Activated T-cell treated with anti-CD3 and anti-CD28 coated beads for 1 hour (primary cell): ENCODE measurements around the gene ZNF358.
"Not testable (repeated sequence)": the region's sequence is repeated elsewhere in the genome, so short reads cannot be mapped to it uniquely, and the experiment has no call there.

Source experiments
- DNase-seq: peaks from one replicate; pipeline ENCODE4 v3.0.0-alpha.2; 2020; ENCODE audit warnings: low read depth

ZNF358 gene

GRCh38 chr19:7535998-7536695, 20.2 kb downstream of the ZNF358 start:
- DNase-seq = no peak

GRCh38 chr19:7538990-7539389, 23.1 kb downstream of the ZNF358 start:
- not testable (repeated sequence) for DNase-seq

- DNase-seq = no peak
These were observed 24.0 kb downstream of the ZNF358 start for GRCh38 chr19:7539827-7540425.

- no peak for DNase-seq
These were observed 25.0 kb downstream of the ZNF358 start for GRCh38 chr19:7540761-7541474.

DNA sequence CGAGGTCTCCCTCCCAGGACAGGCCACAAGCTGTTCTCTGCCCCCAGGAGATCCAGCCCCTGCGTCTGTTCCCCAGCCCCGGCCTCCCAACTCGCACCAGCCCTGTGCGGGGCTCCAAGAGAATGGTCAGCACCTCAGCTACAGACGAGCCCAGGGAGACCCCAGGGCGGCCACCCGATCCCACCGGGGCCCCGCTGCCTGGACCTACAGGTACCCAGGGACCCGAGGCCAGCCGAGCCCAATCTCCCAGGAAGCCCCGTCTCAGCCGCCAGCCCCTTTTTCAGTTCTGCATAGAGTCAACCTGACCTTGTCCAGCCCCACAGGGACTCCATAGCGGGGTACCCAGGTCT, 25.5 kb downstream of the ZNF358 start:
- no peak for DNase-seq

GRCh38 chr19:7541828-7542443, 26.0 kb downstream of the ZNF358 start:
- no peak for DNase-seq

GRCh38 chr19:7542556-7543348, 26.8 kb downstream of the ZNF358 start:
- no peak for DNase-seq

- DNase-seq = no peak
These were observed 28.7 kb downstream of the ZNF358 start for GRCh38 chr19:7544626-7545025.

DNA sequence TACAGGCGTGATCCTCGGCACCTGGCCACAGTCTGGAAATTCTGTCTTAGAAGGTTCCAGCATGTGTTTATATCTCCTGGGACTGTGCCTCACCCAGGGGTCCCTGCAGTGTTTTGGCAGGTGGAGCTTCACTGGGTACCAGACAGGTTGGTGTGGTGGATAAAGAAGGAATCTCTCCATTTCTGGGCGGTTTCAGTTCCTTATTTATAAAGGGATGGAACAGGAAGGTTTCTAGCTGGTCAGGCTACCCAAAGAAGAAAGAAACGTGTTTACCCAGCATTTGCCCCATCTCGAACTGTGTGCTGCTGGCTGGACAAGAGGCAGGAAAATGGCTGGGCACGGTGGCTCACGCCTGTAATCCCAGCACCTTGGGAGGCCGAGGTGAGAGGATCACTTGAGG, 29.4 kb downstream of the ZNF358 start:
- DNase-seq = no peak

DNA sequence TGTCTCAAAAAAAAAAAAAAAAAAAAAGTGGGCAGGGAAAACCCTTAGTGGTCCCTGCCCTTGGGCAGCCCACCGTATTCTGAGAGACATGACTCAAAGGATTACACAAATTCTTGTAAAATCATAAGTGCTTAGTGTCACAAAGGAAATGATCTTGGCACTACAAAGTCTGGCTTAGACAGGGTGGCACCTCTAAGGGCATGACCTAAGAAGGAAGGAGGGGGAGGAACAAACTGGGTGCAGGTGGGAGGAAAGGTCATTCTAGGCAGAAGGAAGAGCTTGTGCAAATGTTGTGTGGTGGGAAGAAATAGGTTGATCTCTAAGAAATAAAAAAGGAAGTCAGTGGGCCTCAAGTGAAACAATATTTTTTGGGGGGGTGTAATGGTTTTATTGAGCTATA, 30.0 kb downstream of the ZNF358 start:
- DNase-seq = no peak

- no peak for DNase-seq
These were observed 31.3 kb downstream of the ZNF358 start for GRCh38 chr19:7547159-7547558.

DNA sequence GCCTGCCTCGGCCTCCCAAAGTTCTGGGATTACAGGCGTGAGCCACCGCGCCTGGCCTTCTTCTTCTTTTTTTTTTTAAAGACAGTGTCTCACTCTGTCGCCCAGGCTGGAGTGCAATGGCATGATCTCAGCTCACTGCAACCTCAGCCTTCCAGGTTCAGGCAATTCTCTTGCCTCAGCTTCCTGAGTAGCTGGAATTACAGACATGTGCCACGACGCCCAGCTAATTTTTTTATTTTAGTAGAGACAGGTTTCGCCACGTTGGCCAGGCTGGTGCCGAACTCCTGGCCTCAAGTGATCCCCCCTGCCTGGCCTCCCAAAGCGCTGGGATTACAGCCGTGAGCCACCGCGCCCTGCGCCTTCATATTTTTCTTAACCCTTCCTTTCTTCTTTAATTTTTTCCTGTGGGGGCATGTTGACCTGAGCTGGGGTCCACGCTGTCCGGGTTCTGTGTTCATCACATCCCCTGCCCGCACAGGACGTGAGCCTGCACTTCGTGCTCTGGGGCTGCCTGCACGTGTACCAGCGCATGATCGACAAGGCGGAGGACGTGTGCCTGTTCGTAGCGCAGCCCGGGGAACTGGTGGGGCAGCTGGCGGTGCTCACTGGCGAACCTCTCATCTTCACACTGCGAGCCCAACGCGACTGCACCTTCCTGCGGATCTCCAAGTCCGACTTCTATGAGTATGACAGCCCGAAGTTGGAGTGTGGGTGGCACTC, 33.7 kb downstream of the ZNF358 start:
- no peak for DNase-seq

GRCh38 chr19:7550169-7550770, 34.4 kb downstream of the ZNF358 start:
- no peak for DNase-seq

DNA sequence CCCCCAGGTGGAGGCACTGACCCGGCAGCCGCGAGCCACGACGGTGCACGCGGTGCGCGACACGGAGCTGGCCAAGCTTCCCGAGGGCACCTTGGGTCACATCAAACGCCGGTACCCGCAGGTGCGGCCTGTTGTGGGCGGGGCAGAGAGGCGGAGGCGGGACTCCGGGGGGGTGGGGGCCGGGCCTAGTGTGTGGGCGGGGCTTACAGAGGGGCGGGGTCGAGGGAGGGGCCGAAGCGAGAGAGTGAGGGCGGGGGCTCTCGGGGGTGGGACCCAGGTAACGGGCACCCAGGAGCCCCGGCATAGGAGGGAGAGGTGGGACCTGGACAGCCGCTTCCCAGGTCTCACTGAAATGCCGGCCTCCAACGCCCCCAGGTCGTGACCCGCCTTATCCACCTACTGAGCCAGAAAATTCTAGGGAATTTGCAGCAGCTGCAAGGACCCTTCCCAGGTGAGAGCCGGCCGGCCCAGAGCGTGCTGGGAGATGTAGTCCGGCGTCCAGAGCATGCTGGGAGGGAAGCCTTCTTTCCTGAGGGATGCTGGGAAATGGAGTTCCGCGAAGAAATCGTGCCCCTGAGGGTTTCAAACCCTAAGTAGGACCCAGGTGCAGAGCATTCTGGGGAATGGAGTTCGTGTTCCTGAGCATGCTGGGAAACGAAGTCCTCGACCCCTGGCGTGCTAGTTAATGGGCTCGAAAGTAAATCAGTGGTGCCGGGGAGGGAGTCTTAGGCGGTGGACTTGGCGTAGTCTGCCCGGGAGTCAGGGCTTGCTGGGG, 35.3 kb downstream of the ZNF358 start:
- DNase-seq = no peak

DNA sequence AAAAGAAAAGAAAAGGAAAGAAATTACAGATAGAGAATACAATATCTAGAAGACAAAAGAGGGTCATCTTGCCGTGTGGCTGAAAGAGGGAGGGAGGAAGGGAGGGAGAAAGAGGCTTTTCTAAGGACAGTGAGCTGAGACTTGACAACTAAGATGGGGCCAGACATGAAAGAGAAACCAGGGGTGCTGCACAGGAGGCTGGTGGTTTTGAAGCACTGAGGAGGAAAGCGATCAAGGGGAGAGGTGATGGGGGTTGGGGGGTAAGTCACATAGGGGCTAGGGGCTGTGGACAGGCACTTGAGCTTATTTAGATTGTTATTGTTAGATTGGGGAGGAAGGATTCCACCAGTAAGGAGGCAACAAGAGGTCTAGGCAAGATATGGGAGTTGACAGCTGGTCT, 36.9 kb downstream of the ZNF358 start:
- DNase-seq = no peak

- no peak for DNase-seq
These were observed 38.7 kb downstream of the ZNF358 start for GRCh38 chr19:7554565-7554964.

DNA sequence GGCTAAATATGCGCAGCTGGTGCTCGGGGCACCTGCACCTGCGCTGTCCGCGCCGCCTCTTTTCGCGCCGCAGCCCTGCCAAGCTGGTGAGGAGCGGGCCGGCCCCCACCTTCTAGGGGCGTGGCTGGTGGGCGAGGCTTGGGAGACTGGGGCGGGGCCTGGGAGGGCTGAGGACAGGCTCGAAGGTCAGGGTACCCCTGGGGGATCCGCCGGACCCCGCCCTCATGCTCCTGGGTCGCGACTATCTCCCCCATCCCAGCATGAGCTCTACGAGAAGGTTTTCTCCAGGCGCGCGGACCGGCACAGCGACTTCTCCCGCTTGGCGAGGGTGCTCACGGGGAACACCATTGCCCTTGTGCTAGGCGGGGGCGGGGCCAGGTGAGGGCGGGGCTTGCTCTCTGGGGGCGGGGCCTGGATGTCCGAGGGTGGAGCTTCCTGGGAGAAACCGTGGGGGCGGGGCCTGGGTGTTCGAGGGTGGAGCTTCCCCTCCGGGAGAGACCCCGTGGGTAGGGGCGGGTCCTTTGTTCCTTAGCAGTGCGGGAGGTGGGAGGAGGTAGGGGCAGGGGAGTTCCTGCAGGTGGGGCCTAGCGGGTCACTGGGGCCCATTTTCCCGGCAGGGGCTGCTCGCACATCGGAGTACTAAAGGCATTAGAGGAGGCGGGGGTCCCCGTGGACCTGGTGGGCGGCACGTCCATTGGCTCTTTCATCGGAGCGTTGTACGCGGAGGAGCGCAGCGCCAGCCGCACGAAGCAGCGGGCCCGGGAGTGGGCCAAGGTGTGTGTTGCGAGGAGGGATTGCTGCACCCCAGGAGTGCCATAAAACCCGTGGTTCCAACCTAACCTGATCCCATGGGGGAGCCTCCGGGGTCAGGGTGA, 39.3 kb downstream of the ZNF358 start:
- no peak for DNase-seq

DNA sequence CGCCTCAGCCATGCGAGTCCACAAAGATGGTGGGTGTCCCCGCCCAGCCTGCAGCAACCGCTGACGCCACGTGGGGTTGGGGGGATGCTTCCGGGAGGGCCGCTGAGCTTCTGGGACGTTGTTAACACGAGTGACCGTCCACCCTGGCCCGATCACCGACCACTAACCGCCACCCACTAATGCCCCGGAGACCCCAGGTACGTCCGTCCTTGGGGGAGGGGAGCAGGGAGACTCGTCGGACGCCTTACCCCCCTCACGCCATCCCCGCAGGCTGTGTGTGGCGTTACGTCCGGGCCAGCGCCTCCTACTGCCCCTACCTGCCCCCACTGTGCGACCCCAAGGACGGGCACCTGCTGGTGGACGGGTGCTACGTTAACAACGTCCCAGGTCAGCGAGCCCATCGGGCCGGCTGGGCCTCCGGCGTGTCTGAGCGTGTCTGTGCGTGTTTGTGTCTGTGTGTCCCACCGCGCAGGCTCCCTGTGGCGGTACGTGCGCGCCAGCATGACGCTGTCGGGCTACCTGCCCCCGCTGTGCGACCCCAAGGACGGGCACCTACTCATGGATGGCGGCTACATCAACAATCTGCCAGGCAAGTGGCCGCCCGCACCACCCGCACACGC, 40.9 kb downstream of the ZNF358 start:
- DNase-seq = no peak

DNA sequence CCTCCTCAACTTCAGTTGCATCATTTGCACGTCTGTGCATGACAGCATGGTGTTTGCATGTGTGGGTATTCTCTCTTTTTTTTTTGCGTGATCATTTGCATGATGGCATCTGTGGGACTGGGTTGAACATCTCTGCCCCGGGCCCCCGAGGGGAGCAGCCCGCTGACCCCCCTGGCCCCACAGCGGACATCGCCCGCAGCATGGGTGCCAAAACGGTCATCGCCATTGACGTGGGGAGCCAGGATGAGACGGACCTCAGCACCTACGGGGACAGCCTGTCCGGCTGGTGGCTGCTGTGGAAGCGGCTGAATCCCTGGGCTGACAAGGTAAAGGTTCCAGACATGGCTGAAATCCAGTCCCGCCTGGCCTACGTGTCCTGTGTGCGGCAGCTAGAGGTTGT, 42.8 kb downstream of the ZNF358 start:
- no peak for DNase-seq
